Measurements from ENCODE around the gene CNTNAP3B.
"Not testable (repeated sequence)": the region's sequence is repeated elsewhere in the genome, so short reads cannot be mapped to it uniquely, and the experiment has no call there.

CNTNAP3B gene

GRCh38 chr9:41974906-41975305 is 154.3 kb downstream of the CNTNAP3B start:
- not testable (repeated sequence) for DNase-seq

- DNase-seq, result not testable (repeated sequence)
Measured at GRCh38 chr9:41953007-41953406, 176.2 kb downstream of the CNTNAP3B start.

DNA sequence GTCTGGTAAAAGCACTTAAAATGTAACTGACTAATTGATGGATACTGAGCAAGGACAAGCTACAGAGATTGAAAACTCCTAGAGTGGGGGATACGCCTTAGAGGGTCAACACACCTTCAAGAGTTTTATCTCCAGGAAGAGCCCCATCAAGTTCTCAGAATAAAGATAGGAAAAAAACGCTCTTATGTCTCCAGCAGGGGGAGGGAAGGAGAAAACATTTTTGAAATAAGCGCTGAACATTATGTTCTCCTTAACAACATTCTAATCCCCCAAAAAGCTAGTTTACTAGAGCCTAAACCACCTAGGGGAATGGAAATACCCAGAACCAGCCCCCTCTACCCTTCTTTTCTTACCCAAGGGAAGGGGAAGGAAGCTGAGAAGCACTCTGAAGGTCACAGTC is 187.5 kb downstream of the CNTNAP3B start:
- DNase-seq, result not testable (repeated sequence)

DNA sequence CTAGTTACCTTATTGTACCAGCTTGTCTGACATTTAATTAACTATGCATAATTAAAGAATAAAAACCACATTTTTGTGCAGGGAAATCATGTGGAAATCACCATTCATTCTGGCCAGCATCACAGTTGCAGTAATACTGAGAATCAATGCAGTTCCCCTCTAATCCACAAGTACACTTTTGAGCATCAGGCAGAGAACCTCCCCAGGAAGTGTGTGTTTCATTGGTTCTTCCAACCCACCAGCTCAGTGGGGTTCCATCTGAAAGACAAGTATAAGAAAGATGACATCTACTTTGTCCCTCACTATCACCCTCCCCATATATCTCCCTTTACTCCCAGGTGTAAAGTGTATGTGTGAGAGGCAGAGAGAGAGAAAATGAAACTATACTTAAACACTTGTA is 191.1 kb downstream of the CNTNAP3B start:
- DNase-seq, result not testable (repeated sequence)

- not testable (repeated sequence) for DNase-seq
Measured at GRCh38 chr9:41935727-41936126, 193.5 kb downstream of the CNTNAP3B start.

DNA sequence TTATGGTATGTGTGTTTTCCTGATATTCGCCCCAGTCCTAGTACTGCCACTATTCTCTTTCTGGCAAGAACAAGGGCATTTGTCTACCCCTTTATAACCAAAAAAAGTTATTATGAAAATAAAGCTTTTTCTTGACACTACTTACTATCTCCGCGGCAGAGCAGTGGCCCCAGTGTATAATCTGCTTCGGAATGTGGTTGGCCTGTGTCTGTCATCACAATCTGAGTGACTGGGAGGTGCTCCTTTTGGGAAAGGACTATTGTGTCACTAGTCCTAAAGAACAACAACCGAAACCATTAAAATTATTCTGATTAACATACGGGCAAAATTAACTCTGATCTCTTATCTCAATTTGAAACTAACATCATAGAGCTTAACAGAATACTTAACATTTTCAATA is 200.1 kb downstream of the CNTNAP3B start:
- not testable (repeated sequence) for DNase-seq

- not testable (repeated sequence) for DNase-seq
Measured at GRCh38 chr9:41917374-41917773, 211.9 kb downstream of the CNTNAP3B start.

- not testable (repeated sequence) for DNase-seq
Measured at GRCh38 chr9:41905488-41905887, 223.7 kb downstream of the CNTNAP3B start.

- not testable (repeated sequence) for DNase-seq
Measured at GRCh38 chr9:41902762-41903161, 226.5 kb downstream of the CNTNAP3B start.

- not testable (repeated sequence) for DNase-seq
Measured at GRCh38 chr9:41898720-41899343, 230.4 kb downstream of the CNTNAP3B start.

- DNase-seq, result not testable (repeated sequence)
Measured at GRCh38 chr9:41874557-41874956, 254.7 kb downstream of the CNTNAP3B start.

GRCh38 chr9:41855422-41855821 is 273.8 kb downstream of the CNTNAP3B start:
- DNase-seq, result not testable (repeated sequence)

DNA sequence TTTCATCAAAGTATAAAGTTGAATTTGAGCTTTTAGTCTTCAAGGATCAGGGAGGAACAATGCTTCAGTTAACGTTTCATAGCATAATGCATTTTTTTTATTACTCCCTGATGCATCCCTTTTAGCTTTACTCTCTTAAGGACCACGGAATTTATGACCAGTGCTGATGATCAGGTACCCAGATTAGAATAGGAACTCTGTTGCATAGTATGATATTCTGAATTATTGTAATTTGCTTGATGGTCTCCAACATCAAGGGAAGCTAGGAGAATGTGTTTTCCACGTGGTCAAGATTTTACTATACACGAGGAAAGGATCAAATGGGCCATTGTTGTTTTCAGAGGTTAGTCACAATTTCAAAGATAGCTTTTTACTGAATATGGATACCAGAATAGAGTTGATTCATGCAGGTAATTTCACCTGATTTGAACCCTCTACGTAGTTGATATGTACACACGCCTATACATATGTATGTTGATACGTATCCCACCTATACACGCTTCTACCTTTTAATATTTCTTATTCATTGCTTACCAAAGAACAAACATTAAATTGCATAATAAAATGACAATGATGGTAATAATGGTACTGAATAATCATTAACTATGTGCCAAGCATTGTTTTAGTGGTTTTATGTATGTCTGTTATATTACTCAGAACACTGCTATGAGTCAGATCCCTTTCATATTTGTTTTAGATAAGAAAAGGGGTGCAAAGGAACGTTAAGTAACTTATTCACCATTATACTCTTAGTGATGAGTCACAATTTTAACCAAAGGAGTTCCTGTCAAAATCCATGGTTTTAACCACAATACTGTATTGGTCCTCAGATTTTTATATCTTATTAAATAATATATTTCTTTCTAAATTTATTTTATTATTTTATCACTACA is 277.1 kb downstream of the CNTNAP3B start:
- not testable (repeated sequence) for DNase-seq

GRCh38 chr9:41847829-41848228 is 281.4 kb downstream of the CNTNAP3B start:
- DNase-seq, result not testable (repeated sequence)
